GM10266 (cell line): ENCODE measurements around the gene GSTCD.
A peak's percentile ranks its signal among the peaks of the same experiment; 100 is the strongest.

ENCODE experiments used
- DNase-seq: peaks from one replicate; pipeline ENCODE4 v3.0.0; 2012; ENCODE audit errors: extremely low spot score
- CTCF ChIP-seq: IDR thresholded peaks from 2 replicates; pipeline ENCODE4 v1.5.1; 2012; ENCODE audit warnings: mild to moderate bottlenecking, low read depth; ENCODE audit not compliant: control insufficient read depth, insufficient read depth; ENCODE audit errors: missing control alignments

GSTCD gene

GRCh38 chr4:105707782-105708180 is 803 bp upstream of the GSTCD start:
- no peak for DNase-seq

GRCh38 chr4:105709081-105709450 is 482 bp downstream of the GSTCD start:
- no peak for DNase-seq
- TF ChIP-seq CTCF, result no peak

More at GRCh38 chr4:105707782-105708180, 803 bp upstream of the GSTCD start:
- no peak for TF ChIP-seq CTCF

GRCh38 chr4:105710012-105710600 is 1.5 kb downstream of the GSTCD start:
- no peak for TF ChIP-seq CTCF
- DNase-seq, result no peak

- no peak for TF ChIP-seq CTCF
- no peak for DNase-seq
These were observed 2.1 kb downstream of the GSTCD start for GRCh38 chr4:105710678-105711077.

GRCh38 chr4:105712766-105713165 is 4.2 kb downstream of the GSTCD start:
- DNase-seq, result no peak
- TF ChIP-seq CTCF, result no peak

GRCh38 chr4:105714071-105714521 is 5.5 kb downstream of the GSTCD start:
- peak; percentile 19 for DNase-seq
- TF ChIP-seq CTCF, result no peak

GRCh38 chr4:105714932-105715331 is 6.3 kb downstream of the GSTCD start:
- no peak for TF ChIP-seq CTCF
- no peak for DNase-seq
